IPS-NIHi11 (cell line): ENCODE measurements around the gene REG4.
"Not testable (repeated sequence)": the region's sequence is repeated elsewhere in the genome, so short reads cannot be mapped to it uniquely, and the experiment has no call there.

Experiments
- DNase-seq: peaks from one replicate; pipeline ENCODE4 v3.0.0; 2012; ENCODE audit warnings: mixed read lengths, low spot score

Gene REG4

GRCh38 chr1:119811387-119811786, at the start of gene REG4:
REG4 (minus strand) TSS chr1:119811460; CDS start chr1:119808769, 2,691 bp downstream.
- DNase-seq: no peak

- no peak for DNase-seq
Measured at GRCh38 chr1:119859647-119860046, 48.4 kb upstream of the REG4 start.

- DNase-seq: not testable (repeated sequence)
Measured at GRCh38 chr1:119858556-119859214, 47.4 kb upstream of the REG4 start.

DNA sequence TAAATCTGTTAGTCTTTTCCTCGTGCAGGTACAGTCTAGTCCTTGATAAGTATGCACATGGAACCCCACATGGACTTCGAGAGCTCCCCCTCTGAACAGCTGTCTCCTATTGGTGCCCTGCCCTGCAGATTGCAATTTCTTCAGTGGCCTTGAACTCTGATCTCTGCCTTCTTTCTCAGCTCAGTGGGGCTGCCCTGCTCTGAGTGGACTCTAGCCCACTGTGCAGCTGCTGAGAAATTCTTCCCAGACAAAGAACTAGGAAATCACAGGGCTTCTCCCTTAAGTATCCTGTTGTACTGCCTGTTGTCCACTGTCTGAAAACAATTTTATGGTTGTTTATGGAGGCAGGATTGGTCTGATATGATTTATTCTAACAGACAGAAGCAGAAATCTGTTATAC, 46.9 kb upstream of the REG4 start:
- DNase-seq: no peak

DNA sequence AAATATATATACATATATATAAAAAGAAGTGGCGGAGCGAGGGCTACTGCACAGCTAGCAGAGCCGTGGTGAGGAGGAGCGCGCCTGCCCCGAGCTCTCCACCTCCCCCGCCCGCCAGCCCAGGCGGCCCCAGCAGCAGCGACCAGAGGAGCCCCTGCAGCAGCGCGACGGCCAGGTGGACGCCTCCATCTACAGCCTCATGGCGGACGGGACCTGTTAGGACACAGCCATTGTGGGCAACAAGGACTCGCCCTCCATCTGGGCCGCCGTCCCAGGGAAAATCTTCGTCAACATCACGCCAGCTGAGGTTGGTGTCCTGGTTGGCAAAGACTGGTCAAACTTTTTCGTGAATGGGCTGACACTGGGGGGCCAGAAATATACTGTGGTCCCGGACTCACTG, 41.9 kb upstream of the REG4 start:
- DNase-seq: no peak

DNA sequence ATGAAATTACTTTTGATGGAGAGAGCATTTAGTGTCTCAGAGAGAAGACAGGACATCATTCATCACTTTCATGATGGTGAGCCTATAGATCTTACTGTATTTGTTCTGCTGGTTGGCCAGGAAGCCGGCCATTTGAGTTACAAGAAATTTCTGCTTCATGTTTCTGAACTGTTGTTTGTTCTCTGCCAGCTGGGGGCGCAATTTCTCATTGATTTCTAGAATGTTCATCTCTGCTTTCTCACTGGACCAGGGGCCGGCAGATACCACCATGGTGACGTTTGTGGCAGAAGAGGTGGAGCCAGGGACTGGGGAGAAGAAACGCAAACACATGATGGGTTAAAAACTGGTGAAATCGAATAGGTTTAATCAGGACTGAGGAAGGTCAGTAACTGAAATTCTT, 32.9 kb upstream of the REG4 start:
- not testable (repeated sequence) for DNase-seq

DNA sequence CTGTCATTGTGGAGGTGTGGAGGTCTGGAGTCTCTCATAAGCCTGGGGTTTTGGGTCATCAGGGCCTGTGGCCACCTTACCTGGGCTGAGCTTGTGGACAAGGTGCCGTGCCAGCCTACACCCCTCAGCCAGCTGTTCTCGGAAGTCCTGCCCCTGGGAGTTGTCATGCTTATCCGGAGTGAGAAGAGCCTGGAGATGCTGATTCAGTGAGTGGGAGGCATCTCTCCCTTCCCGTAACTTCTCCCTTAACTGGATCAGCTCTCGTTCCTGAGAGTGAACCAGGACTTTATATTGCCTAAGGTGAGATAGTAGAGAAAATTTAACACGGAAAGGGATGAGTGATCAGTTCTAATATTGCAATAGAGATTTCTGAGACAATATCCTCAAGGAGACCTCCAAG, 30.0 kb upstream of the REG4 start:
- no peak for DNase-seq

DNA sequence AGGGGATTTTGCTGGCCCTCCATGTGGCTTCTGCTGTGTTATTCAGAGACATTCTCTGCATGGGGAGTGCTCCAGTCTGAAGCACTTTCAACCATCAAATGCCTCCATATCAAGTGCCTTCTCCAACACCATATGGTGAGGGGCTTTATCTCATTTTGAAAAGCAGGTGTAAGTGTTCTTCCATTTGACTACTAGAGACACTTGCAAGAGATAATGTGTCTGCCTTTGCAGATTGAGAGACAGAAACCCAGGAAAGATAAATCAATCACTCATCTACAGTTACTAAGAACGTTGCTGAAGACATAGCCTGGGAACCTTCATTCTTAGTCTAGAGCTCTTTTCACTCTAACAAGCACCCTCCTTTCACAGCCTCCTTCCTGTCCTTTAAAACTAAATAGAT, 29.5 kb upstream of the REG4 start:
- no peak for DNase-seq

DNA sequence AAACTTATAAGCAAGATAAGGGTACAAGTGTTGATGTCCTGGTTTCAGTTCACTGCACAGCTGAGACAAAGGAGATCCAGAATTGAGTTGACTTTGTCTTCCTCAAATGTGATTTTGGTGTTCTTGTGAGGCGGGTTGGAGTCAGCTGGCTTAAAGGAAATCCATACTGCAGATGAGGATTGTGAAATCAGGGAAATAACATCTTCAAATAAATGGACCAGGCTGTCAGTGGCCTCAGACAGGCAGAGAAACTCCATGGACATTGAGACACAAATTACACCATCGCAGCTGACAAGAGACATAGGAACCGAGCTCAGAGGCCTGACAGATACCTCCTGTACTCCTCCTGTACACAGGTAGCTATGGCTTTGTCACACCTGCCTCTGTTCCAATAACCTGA, 27.0 kb upstream of the REG4 start:
- DNase-seq: no peak

- DNase-seq: no peak
Measured at GRCh38 chr1:119834990-119835389, 23.7 kb upstream of the REG4 start.

GRCh38 chr1:119831027-119831426, 19.8 kb upstream of the REG4 start:
- DNase-seq: no peak

DNA sequence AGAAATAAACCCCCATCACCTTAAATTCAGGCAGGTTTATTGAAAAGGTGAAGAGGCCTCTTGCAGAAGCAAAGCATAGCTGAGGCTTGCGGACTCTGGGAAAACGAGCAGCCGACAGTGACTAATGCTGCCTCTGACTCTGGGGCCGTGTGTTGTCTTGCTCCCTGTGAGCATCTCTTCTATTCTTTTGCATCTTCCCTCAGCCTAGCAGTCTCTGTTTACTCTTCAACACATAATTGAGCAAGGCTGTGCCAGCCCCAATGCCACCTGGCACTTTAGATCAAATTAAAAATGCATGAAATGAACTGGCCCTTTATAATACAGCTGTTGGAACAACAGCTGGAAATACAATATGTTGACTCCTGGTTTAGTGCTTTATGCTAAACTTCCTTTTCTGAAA, 18.4 kb upstream of the REG4 start:
- DNase-seq: no peak

GRCh38 chr1:119829006-119829405, 17.7 kb upstream of the REG4 start:
- not testable (repeated sequence) for DNase-seq

GRCh38 chr1:119828266-119828665, 17.0 kb upstream of the REG4 start:
- no peak for DNase-seq

DNA sequence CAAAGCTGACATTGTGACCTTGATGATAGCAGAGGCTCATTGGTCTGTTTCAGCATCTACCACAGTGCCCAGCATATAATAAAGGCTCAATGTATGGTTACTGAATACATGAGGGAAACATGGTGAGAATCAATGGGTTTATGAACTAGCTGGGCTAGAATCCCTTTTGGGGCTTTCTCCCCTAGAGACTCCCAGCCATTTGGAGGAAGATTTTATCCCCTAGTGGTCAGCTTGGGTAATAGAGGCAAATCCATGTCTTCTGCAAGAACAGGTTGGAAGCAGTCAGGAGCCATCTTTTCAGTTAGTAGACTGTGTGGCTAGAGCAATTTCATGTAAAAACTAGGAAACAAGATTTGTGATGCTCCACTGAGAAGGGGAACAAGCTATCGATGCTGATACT, 15.8 kb upstream of the REG4 start:
- peak; percentile 71 for DNase-seq

- DNase-seq: no peak
Measured at GRCh38 chr1:119822406-119822805, 11.1 kb upstream of the REG4 start.

DNA sequence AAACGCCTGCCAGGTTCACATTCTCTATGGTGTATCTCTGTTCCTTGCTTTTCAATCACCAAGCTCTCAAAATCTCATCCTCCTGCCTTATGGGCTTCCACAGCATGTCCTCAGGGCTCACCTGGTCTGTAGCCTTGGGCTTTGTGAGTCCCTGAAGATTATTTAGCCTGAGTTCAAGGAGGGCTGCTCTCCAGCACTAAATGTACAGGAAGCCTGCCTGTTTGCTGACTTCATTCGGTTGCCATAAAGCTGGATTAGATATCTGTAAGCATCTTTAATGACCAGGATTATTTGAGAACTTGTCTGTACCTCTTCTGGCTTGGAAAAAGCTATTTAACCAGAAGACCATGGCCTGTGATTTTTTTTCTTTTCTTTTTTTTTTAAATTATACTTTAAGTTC, 6.9 kb upstream of the REG4 start:
- no peak for DNase-seq

DNA sequence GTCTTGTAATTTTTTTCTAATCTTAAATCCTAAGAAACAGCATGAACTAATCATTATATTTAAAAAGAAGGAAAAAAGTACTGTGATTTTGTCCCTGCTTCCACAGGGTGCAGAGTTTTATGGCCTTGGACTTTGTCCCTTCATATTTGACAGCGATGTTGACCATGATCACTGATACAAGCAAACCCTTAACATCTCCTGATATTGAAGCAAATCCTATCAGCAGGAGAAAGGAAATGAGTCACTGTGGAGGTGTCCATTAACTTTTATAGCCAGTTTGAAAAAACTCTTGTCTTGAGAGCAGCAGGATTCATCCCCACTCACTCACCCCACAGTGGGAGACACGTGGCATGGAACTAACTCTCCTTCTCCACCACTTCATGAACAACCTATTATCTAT, 5.1 kb upstream of the REG4 start:
- DNase-seq: no peak

GRCh38 chr1:119815928-119816327, 4.7 kb upstream of the REG4 start:
- DNase-seq: no peak

- no peak for DNase-seq
Measured at GRCh38 chr1:119815361-119815760, 4.1 kb upstream of the REG4 start.

- DNase-seq: no peak
Measured at GRCh38 chr1:119814288-119814687, 3.0 kb upstream of the REG4 start.

DNA sequence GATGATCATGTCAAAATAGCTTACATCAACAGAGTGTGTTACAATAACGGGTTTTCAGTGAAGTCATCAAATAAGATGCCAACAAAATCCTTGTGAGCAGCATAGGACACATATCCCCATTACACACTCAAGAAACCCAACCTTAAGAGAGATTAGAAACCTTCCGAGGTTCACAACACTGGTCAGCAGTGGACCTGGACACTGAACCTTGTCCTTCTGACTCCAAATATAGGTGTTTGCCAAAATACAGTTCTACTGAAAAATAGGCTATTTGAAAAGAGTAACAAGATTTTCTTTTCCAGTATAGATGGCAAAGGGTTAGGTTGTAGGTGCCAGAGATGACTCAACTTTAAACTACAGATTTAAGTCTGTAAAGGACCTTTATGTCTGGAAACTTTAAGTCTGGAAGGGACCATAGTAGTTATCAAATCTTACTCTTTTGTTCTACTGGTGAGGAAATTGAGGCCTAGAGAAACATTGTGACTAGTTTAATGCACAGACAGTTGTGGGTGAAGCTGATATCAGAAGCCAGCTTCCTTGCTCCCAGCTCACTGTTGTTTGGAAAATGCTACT, 811 bp upstream of the REG4 start:
- no peak for DNase-seq

DNA sequence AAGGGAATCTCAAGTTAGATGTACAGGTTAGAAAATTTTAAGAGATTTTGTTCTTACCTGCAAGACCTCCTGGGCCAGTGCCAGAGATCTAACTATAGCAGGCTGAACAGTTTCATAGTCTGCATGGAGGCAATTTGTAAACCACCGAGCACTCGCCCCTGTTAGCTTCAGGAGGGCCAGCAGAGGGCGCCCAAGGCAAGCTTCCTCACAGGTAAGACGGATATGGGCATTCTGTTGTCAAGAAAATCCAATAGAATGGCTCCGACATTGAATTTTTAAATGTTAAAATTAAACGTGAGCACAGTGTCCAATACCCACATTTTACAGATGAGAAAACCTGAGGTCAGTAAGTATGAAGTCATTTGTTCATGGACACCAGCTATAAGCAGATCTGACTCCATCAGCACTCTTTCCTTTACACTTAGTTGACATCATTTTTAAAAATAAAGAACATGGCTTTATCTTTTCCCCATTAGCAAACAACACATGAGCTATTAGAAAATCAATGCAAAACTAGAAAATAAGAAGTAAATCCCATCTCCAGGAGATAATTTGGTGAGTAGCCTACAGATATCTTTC, 2.2 kb downstream of the REG4 start:
- peak; percentile 81 for DNase-seq

- DNase-seq: no peak
Measured at GRCh38 chr1:119808491-119808890, 2.8 kb downstream of the REG4 start.
